GM21367 (cell line): ENCODE data around the gene UBE2N.
A peak's percentile ranks its signal among the peaks of the same experiment; 100 is the strongest.
"Not testable (repeated sequence)": the region's sequence is repeated elsewhere in the genome, so short reads cannot be mapped to it uniquely, and the experiment has no call there.

Experiments used
- ATAC-seq: cut with Tn5 transposase; IDR thresholded peaks from one replicate; pipeline ENCODE4 v1.9.1; 2021; ENCODE audit not compliant: unreplicated experiment

UBE2N gene

GRCh38 chr12:93415723-93416464, 25.9 kb downstream of the UBE2N start:
- no peak for ATAC-seq

- ATAC-seq, result no peak
Observed at GRCh38 chr12:93413064-93413463, 28.7 kb downstream of the UBE2N start.

- ATAC-seq, result not testable (repeated sequence)
Observed at GRCh38 chr12:93412396-93412795, 29.4 kb downstream of the UBE2N start.

GRCh38 chr12:93411060-93411459, 30.7 kb downstream of the UBE2N start:
- not testable (repeated sequence) for ATAC-seq

GRCh38 chr12:93409343-93410187, 32.2 kb downstream of the UBE2N start:
- ATAC-seq, result not testable (repeated sequence)

GRCh38 chr12:93408813-93409212, 32.9 kb downstream of the UBE2N start:
- ATAC-seq, result no peak

- no peak for ATAC-seq
Observed at GRCh38 chr12:93407963-93408283, 33.8 kb downstream of the UBE2N start.

GRCh38 chr12:93407054-93407962, 34.4 kb downstream of the UBE2N start:
- no peak for ATAC-seq

GRCh38 chr12:93404961-93405849, 36.5 kb downstream of the UBE2N start:
- ATAC-seq, result no peak

- ATAC-seq, result no peak
Observed at GRCh38 chr12:93403988-93404803, 37.6 kb downstream of the UBE2N start.

GRCh38 chr12:93402333-93403311, 39.1 kb downstream of the UBE2N start:
- ATAC-seq, result no peak

GRCh38 chr12:93399183-93399863, 42.4 kb downstream of the UBE2N start:
- peak; percentile 91 for ATAC-seq

GRCh38 chr12:93397412-93397811, 44.3 kb downstream of the UBE2N start:
- no peak for ATAC-seq

GRCh38 chr12:93393425-93393824, 48.3 kb downstream of the UBE2N start:
- ATAC-seq, result no peak

- no peak for ATAC-seq
Observed at GRCh38 chr12:93390549-93391297, 51.0 kb downstream of the UBE2N start.

- ATAC-seq, result no peak
Observed at GRCh38 chr12:93390031-93390430, 51.7 kb downstream of the UBE2N start.

- ATAC-seq, result no peak
Observed at GRCh38 chr12:93387780-93388179, 54.0 kb downstream of the UBE2N start.
